Fibroblast of skin of left quadriceps (primary cell): ENCODE data around the gene MBOAT7.
A peak's percentile ranks its signal among the peaks of the same experiment; 100 is the strongest.
"Not testable (repeated sequence)": the region's sequence is repeated elsewhere in the genome, so short reads cannot be mapped to it uniquely, and the experiment has no call there.

Source experiments
- DNase-seq, 2 experiments: peaks; one replicate each; pipeline ENCODE4 v3.0.0-alpha.2; 2013; ENCODE audit warnings: low read depth in 2 of 2

The MBOAT7 gene

GRCh38 chr19:54209058-54209810 is 19.9 kb upstream of the MBOAT7 start:
- no peak for DNase-seq

- DNase-seq, result no peak
These were observed 19.3 kb upstream of the MBOAT7 start for GRCh38 chr19:54208784-54209057.

DNA sequence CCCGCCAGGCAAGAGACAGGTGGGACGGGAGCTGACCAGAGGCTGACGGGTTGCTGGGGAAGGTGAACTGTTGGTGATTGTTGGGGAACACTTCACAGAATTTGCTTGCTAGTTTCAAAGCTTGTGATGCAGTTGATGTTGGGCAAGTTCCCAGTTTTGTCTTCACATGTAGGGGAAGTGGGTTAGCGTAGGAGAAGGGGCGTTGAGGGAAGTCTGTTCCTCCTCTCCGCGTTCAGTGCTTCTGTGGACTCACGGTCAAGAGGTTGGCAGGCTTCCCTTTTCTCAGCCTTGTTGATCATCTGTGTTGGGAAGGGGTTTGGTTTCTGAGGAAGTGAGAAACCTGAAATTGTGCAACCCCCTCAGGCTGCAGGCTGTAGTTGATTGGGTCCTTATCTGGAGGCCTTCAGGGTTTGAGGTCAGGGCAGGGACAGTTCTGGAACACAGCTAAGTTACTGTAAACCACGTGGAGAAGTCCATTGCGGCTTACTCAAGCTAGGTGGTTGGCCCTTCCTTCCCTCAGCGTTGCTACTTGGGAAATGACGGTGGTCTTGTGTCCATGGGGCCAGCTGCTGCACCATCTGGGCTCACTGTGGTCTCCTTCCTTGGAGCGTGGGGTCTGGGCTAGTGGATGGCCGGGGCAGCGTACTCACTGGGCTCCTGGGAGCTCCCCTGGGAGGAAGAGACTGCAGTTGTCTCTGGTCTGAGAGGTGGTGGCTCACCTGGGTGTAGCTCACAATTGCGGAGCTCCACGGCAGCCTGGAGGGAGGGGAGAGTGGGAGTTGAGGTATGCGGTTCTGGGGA is 18.8 kb upstream of the MBOAT7 start:
- peak in 1 of 2 experiments; percentile 21 for DNase-seq

GRCh38 chr19:54207676-54207982 is 18.2 kb upstream of the MBOAT7 start:
- no peak for DNase-seq

GRCh38 chr19:54207193-54207592 is 17.8 kb upstream of the MBOAT7 start:
- DNase-seq, result not testable (repeated sequence)

DNA sequence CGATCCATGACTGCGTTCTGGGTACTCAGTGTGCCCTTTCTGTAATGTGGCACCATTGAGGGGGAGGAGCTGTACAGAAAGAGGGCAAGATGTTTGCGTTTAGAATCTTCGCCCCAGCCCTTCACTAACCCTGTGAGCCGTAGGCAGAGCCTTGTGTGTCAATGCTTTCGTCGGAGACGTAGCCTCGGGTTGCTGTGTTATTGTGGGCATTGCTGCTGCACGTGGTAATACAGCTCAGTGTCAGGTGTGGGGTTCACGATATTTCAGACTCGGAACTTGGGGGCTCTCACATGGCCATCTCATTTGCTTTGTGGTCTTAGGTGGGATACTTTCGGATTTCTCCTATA is 17.4 kb upstream of the MBOAT7 start:
- no peak for DNase-seq

DNA sequence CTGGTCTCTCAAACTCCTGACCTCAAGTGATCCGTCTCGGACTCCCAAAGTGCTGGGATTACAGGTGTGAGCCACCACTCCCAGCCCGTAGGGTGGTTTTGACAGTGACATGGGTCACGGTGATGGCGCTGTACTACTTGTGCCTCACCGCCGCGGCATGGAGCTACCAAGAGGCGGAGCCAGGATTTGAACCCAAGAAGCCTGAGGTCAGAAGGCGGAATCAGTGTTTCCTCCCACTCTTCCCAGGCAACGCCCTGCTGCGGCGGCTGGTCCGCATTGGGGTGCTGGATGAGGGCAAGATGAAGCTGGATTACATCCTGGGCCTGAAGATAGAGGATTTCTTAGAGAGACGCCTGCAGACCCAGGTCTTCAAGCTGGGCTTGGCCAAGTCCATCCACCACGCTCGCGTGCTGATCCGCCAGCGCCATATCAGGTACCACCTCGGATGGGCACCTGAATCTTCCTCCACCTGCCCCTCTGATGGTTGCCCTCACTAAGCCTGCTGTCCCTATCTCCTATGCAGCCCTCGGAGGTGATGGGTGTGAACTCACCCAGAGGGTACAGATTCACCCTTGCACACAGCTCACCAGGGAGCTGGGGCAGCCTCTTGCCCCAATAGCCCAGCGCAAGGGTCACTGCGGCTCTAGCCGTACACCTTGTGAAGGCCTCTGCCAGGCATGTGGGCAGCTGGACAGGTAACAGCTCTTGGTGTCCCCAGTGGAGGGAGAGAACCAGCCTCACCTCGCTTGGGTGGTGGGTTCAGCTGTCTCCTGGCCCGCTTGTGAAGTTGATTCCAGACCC is 16.9 kb upstream of the MBOAT7 start:
- no peak for DNase-seq

- no peak for DNase-seq
These were observed 15.5 kb upstream of the MBOAT7 start for GRCh38 chr19:54204767-54205468.

GRCh38 chr19:54203151-54203611 is 13.8 kb upstream of the MBOAT7 start:
- no peak for DNase-seq

DNA sequence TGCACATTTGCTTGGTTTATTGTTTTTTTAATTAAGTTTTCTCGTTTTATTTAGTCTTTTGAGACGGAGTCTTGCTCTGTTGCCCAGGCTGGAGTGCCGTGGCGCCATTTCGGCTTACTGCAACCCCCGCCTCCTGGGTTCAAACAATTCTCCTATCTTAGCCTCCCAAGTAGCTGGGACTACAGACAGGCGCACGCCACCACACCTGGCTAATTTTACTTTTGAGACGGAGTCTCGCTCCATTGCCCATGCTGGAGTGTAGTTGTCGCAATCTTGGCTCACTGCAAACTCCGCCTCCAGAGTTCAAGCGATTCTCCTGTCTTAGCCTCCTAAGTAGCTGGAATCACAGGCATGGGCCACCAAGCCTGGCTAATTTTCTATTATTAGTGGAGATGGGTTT is 12.6 kb upstream of the MBOAT7 start:
- no peak for DNase-seq

- no peak for DNase-seq
These were observed 11.9 kb upstream of the MBOAT7 start for GRCh38 chr19:54201172-54201701.

- DNase-seq, result no peak
These were observed 10.0 kb upstream of the MBOAT7 start for GRCh38 chr19:54199401-54199800.

DNA sequence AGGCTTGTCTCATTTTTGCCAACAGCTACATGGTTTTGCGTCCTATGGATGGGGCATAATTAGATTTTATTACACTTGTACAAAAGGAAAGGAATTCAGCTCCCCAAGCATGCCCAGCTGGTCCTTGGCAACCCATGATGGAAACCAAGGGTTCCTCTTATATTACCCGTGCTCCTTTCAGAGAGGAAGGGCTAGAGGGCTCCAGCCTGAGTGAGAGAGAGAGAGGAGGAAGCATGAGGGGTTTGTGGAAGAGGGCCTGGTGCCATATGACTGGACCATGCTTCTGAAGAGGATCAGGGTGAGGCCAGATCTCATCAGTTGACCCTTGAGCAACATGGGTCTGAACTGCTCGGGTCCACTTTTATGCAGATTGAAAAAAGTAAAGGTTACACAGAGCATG is 7.7 kb upstream of the MBOAT7 start:
- DNase-seq, result no peak

- DNase-seq, result no peak
These were observed 7.2 kb upstream of the MBOAT7 start for GRCh38 chr19:54196536-54196935.

GRCh38 chr19:54194463-54194862 is 5.1 kb upstream of the MBOAT7 start:
- DNase-seq, result not testable (repeated sequence)

GRCh38 chr19:54193011-54193410 is 3.6 kb upstream of the MBOAT7 start:
- no peak for DNase-seq

DNA sequence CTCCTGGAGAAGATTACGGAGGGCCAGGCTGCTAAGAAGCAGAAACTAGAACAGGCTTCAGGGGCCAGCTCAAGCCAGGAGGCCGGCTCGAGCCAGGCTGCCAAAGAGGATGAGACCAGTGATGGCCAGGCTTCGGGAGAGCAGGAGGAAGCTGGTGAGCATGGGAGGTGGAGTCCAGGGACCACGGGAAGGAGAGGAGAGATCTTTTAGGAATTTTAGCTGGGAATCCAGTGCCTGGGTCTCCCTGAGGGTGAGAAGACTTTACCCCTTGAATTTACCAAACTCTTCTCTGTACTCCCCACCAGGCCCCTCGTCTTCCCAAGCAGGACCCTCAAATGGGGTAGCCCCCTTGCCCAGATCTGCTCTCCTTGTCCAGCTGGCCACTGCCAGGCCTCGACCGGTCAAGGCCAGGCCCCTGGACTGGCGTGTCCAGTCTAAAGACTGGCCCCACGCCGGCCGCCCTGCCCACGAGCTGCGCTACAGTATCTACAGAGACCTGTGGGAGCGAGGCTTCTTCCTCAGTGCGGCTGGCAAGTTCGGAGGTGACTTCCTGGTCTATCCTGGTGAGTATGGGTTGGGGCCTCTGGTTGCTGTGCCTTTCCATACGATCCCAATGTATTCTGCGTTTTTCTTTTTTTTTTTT is 2.6 kb upstream of the MBOAT7 start:
- DNase-seq, result no peak

GRCh38 chr19:54191011-54191810 is 1.8 kb upstream of the MBOAT7 start, which contains the start of gene TSEN34:
TSS of gene TSEN34 (plus strand) at chr19:54191308. CDS start at chr19:54191365, 57 bp downstream.
- peak; percentile 65 to 68 for DNase-seq

DNA sequence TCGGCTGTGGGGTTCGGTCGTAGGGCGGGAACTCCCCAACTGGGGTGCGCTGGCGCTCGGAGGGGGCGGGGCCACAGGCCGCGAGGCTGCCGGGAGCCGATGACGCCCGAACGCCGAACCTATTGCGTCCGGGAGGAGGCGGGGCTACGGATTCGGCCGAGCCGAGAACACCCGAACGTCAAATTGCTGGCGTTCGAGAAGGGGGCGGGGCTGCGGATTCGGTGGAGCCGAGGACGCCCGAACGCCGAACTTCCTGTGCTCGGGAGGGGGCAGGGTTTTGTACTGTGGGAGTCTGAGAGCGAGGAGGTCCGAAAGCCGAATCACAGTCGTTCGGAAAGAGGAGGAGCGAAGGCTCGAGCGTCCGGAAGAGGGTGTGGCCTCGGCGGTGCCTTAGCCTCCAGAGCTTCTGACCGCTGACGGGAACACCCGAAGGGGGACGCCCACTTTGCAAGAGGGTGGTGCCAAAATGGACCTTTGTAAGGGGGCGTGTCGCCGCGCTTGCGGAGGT is 1.2 kb upstream of the MBOAT7 start:
- DNase-seq, result peak; percentile 99
